Measurements from ENCODE around the gene CCDC82. TPM values are rescaled to one million over a fixed set of nuclear protein-coding genes. Genes with fewer than 3 reads are reported as not detected.

Gene CCDC82
- total and polyA plus RNA-seq, 7 donors = 9.5 to 39.2 (median 24.4) TPM

- H3K36me3 ChIP-seq = no peaks in the 10 kb centered on the region
- H3K9me3 ChIP-seq = no peaks in the 10 kb centered on the region
- intact Hi-C loops (cut with DNase I) = no loop called here
- TF ChIP-seq POLR2AphosphoS5 (IDR thresholded peaks at IDR 0.05) = no peak
- H3K4me3 ChIP-seq = no peak overlapping the region
- DNase-seq = no peak
- H3K4me1 ChIP-seq = peaks cover 0 to 61% (median 45%) of the 10 kb centered on the region in 4 donors
- H3K27ac ChIP-seq = peak overlapping the region in 3 of 4 donors; percentile 62 to 90 (median 81)
- 23 to 47% methylated on average over 6 of the region's 6 CpGs for WGBS, 2 donors
- no peaks in the 10 kb centered on the region for H3K27me3 ChIP-seq
Measured at GRCh38 chr11:96337541-96338431, 51.9 kb downstream of the CCDC82 start.

- Histone ChIP-seq H3K36me3 (no peaks in the 10 kb centered on the region), H3K27ac (no peak overlapping the region), H3K4me3 (no peak overlapping the region), H3K9me3 (no peaks in the 10 kb centered on the region), H3K4me1 (peaks cover 0 to 66% (median 45%) of the 10 kb centered on the region in 4 donors), H3K27me3 (no peaks in the 10 kb centered on the region)
- intact Hi-C loops (cut with DNase I) = no loop called here
- 76 to 83% methylated on average over 4 of the region's 4 CpGs for WGBS, 2 donors
- TF ChIP-seq POLR2AphosphoS5 (IDR thresholded peaks at IDR 0.05) (no peak), EP300 (IDR thresholded peaks at IDR 0.05) (no peak), CTCF (IDR thresholded peaks at IDR 0.05) (no peak), POLR2A (IDR thresholded peaks at IDR 0.05) (no peak)
- DNase-seq = no peak
Measured at GRCh38 chr11:96335388-96335787, 54.3 kb downstream of the CCDC82 start.

- intact Hi-C loops (cut with DNase I) = no loop called here
- Histone ChIP-seq H3K27ac (no peak overlapping the region), H3K4me3 (no peak overlapping the region), H3K27me3 (no peaks in the 10 kb centered on the region), H3K9me3 (no peaks in the 10 kb centered on the region), H3K36me3 (no peaks in the 10 kb centered on the region), H3K4me1 (peaks cover 0 to 60% (median 38%) of the 10 kb centered on the region in 4 donors)
- no peak for DNase-seq
- WGBS, 2 donors = 92 to 95% methylated on average over 4 of the region's 4 CpGs
- TF ChIP-seq POLR2AphosphoS5 (IDR thresholded peaks at IDR 0.05) (no peak), POLR2A (IDR thresholded peaks at IDR 0.05) (no peak), CTCF (IDR thresholded peaks at IDR 0.05) (no peak), EP300 (IDR thresholded peaks at IDR 0.05) (no peak)
Measured at GRCh38 chr11:96334219-96334618, 55.5 kb downstream of the CCDC82 start.

GRCh38 chr11:96333191-96333719, 56.5 kb downstream of the CCDC82 start:
- intact Hi-C loops (cut with DNase I) = no loop called here
- Histone ChIP-seq H3K9me3 (no peaks in the 10 kb centered on the region), H3K36me3 (no peaks in the 10 kb centered on the region), H3K27ac (peak overlapping the region in 1 of 4 donors; percentile 46), H3K4me1 (peaks cover 0 to 57% (median 30%) of the 10 kb centered on the region in 4 donors), H3K4me3 (no peak overlapping the region), H3K27me3 (no peaks in the 10 kb centered on the region)
- WGBS, 2 donors = 84 to 89% methylated on average over 4 of the region's 4 CpGs
- DNase-seq = no peak
- no peak for TF ChIP-seq POLR2A (IDR thresholded peaks at IDR 0.05)
- TF ChIP-seq POLR2AphosphoS5 (IDR thresholded peaks at IDR 0.05) = no peak
- TF ChIP-seq CTCF (IDR thresholded peaks at IDR 0.05) = no peak
- no peak for TF ChIP-seq EP300 (IDR thresholded peaks at IDR 0.05)

GRCh38 chr11:96332126-96332771, 57.5 kb downstream of the CCDC82 start:
- peaks cover 0 to 47% (median 25%) of the 10 kb centered on the region in 4 donors for H3K4me1 ChIP-seq
- peak overlapping the region in 2 of 4 donors; percentile 25 to 46 for H3K27ac ChIP-seq

More at GRCh38 chr11:96332126-96332771, 57.5 kb downstream of the CCDC82 start:
- Histone ChIP-seq H3K4me3 (no peak overlapping the region), H3K27me3 (no peaks in the 10 kb centered on the region), H3K9me3 (no peaks in the 10 kb centered on the region), H3K36me3 (no peaks in the 10 kb centered on the region)
- no peak for DNase-seq
- TF ChIP-seq CTCF (IDR thresholded peaks at IDR 0.05) = no peak
- TF ChIP-seq POLR2AphosphoS5 (IDR thresholded peaks at IDR 0.05) = no peak
- no peak for TF ChIP-seq POLR2A (IDR thresholded peaks at IDR 0.05)
- TF ChIP-seq EP300 (IDR thresholded peaks at IDR 0.05) = no peak
- WGBS, 2 donors = 32 to 65% methylated on average over 8 of the region's 8 CpGs
- intact Hi-C loops (cut with DNase I) = no loop called here
